HG03354 (cell line): ENCODE measurements around the gene TOR4A.
"Not testable (repeated sequence)": the region's sequence is repeated elsewhere in the genome, so short reads cannot be mapped to it uniquely, and the experiment has no call there.

Experiments used
- ATAC-seq: cut with Tn5 transposase; IDR thresholded peaks from one replicate; pipeline ENCODE4 v1.9.1; 2021; ENCODE audit warnings: mild to moderate bottlenecking; ENCODE audit not compliant: unreplicated experiment, poor library complexity, severe bottlenecking

TOR4A gene

DNA sequence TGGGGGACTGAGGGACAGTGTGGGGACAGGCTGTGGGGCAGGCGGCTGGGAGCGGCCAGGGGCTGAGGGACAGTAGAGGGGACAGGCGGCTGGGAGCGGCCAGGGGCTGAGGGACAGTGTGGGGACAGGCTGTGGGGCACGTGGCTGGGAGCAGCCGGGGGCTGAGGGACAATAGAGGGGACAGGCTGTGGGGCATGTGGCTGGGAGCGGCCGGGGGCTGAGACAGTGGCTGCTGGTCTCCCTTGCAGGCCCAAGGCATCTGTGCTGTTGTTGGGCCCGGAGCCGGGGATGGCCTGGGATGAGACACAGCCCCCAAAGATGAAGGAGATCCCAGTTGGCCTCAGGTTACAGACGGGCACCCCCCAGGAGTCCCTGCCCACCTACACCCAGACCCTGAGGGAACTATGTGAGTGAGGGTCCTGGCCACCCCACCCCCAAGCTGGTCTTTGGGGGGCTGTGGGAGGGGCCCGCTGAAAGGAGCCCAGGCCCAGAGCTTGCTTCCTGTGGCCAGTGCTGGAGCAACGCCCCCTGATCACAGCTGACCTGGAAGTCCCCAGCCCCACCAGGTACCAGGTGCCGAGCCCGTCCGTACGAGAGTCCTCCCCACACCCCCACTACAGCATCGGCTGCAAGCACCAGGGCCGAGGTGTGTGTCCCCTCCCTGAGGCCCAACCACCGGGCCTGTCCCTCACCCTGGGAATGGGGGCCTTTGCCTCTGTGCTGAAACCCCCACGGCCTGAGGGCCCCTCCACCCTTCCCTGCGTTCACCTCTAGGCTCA is 25.8 kb upstream of the TOR4A start:
- ATAC-seq, result no peak

DNA sequence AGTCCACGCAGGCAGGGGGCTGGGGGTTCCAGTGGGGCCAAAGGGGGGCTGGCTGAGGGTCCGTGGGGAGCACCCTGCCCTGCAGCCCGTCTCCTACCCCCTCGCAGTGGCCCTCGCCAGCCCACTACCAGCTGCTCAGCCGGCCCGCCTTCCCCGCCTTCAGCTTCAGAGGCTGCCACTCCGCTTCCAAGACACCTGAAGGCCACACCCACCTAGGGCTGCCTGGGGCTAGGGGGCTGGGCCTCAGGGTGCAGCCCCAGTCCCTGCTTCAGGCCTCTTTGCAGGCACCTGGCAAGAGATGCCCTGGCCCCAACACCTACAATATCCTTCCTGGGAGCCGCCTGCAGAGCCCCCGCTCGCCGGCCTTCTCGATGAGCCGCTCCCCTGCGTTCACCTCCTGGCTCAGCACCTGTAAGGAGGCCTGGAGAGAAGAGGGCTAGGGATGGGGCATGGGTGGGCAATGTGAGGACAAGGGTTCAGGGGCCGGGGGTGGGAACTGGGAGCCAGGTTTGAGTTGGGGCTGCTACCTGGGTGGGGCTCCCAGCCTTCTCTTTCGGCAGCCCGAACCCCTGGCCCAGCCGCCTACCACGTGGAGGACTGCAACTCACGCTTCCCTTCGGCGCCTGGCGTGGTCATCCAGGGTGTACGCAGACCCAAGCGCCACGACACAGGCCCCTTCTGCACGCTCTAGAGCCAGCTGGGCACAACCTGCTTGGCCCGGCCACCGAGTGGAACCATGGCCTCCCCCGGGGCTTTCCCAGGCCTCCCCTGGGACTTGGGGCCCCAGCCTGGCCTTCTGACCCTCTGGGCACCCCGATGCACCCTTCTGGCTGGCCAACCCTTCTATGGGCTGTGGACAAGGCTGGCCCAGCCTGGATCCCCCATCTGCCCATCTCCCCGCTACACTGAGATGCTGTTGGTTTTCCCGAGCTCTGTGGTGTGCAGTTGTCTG is 24.7 kb upstream of the TOR4A start:
- ATAC-seq, result no peak

DNA sequence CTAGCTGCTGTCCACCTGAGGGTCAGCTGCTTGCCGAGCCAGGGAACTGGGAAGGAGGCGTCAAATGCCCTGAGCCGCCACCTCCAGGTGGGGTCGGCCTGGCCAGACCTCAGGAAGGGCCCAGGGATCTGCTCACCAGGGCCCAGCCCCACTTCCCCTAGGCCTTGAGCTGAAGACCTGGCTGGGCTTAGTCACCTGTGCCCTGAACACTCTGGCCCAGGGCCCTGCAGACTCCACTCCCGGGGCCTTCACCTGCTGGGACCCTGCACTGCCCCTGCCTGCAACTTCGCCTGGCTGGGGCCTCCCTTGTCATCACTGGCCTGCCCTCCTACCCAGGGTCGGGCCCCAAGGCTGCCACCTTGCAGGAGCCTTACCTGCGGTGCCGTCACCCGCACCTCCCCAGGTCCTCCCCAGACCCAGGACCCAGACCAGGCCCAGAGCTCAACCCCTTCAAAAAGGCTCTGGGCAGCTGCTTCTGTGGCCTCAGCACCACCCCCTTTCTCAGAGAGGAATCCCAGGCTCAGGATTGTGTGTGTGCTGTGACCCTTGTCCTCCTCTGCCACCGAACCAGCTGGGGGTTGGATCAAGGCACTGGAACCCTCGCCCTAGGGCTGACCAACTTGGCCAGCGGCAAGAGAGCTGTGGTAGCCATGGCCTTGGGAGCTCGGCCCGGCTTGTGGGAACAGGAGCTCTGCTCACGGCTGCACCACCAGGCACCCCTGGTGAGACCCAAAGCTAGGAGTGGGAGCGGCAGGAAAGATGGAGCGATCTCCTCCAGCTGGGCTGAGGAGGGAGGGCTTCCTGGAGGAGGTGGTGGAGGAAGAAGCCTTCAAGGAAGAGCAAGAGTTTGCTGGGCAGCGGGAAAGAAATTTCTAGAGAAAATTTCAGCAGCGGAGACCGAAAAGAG is 23.6 kb upstream of the TOR4A start:
- no peak for ATAC-seq

DNA sequence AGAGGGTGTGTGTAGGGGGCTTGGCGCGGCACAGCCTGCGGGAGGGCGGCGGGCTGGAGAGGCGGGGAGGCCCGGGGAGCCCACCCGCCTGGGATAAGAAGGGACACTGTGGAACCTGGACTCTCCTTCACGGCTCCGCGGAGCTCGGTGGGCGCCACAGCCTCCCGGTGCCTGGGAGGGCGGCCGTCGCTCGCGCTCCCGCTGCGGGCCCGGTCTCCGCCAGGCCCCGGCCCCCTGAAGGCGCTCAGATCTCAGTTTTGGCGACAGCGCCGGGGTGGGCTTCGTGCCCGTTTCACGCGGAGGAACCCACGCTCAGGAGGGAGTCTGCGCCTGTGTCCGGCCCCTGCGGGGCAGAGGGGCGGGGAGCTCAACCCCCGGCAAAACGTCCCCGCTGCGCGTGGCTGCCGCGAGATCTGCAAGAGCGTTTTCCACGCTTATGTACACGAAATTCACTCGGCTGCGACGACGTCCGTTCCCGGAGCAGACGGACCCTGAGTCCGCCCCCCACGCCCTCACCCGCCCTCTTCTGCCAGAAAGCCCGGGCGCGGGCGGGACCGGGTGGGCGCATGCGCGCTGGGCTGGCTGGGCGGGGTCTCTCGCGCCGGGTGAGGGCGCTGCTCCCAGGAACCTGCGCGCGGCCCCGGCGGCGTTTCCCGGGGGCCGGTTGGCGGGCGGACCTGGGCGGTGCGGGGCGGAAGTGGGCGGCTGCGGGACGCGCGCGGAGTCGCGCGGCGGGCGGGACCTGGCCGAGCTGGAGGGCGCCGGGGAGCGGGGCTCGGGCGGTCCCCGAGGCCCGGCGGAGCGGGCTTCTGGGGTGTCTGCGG is 22.7 kb upstream of the TOR4A start, which contains the start of gene NELFB:
NELFB (plus strand) TSS at position 704 of the 824 bp plus-strand sequence.
- ATAC-seq, result peak; percentile 85

DNA sequence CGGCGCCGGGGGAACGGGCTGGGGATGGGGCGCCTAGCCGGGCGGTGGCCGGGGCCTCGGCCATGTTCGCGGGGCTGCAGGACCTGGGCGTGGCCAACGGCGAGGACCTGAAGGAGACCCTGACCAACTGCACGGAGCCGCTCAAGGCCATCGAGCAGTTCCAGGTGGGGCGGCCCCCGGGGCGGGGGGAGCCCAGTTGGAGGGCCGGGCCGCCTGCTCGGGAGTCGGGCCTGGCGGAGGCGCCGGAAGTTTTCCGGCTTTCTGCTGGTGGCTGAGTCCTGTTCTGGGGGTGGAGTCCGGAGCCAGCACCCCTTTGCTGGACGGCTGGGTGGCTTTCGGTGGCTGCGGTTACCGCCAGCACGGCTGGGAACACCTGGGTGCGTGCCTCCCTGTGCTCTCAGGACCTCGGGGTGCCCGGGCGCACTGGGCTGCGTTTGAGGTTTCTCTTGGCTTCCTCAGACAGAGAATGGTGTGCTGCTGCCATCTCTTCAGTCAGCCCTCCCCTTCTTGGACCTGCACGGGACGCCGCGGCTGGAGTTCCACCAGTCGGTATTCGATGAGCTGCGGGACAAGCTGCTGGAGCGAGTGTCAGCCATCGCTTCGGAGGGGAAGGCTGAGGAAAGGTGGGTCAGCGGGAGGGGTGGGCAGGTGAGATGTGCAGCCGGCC is 21.9 kb upstream of the TOR4A start:
- ATAC-seq, result peak; percentile 43

DNA sequence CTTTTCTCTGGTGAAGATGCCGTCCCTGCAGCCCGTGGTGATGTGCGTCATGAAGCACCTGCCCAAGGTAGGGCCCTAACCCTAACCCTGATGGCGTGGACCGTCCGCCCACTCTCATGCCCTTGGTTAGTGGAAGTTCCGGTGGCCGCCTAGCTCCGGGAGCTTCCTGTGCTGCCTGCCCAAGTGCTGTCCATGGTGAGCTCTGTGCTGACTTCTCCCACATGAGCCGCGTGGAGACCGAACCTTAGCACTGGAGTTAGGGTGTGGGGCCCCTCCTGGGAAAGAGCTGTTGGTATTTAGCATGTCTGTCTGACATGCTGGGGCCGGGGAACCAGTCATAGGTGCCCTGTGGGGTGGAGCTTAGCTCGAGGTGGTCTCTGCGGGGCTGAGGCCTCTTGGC is 21.2 kb upstream of the TOR4A start:
- no peak for ATAC-seq

DNA sequence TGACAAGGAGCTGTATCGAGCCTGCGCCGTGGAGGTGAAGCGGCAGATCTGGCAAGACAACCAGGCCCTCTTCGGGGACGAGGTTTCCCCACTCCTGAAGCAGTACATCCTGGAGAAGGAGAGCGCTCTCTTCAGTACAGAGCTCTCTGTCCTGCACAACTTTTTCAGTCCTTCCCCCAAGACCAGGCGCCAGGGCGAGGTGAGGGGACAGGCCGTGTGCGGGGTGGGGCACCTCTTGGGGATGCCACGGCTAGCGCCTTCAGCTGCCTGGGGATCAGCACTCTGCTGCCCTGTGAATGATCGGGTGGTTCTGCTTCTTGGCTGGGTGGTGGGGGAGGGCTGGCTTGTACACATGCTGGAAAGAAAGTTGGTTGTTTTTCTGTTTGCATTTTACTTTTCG is 20.7 kb upstream of the TOR4A start:
- no peak for ATAC-seq

DNA sequence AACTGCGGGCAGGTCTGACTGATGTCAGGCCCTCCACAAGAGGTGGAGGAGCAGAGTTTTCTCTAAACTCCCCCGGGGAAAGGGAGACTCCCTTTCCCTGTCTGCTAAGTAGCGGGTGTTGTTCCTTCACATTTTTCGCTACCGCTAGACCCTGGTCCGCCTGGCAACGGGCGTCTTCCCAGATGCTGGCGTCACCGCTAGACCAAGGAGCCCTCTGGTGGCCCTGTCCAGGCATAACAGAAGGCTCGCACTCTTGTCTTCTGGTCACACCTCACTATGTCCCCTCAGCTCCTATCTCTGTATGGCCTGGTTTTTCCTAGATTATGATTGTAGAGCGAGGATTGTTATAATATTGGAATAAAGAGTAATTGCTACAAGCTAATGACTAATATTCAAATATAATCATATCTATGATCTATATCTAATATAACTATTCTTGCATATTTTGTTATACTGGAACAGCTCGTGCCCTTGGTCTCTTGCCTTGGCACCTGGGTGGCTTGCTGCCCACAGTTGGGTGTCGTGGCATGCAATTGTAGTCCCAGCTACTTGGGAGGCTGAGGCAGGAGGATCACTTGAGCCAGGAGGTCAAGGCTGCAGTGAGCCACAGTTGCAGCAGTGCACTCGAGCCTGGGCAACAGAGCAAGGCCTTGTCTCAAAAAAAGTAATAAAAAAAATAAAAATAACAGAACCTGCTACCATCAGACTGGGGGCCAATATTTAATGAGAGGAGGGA is 15.2 kb upstream of the TOR4A start:
- not testable (repeated sequence) for ATAC-seq

DNA sequence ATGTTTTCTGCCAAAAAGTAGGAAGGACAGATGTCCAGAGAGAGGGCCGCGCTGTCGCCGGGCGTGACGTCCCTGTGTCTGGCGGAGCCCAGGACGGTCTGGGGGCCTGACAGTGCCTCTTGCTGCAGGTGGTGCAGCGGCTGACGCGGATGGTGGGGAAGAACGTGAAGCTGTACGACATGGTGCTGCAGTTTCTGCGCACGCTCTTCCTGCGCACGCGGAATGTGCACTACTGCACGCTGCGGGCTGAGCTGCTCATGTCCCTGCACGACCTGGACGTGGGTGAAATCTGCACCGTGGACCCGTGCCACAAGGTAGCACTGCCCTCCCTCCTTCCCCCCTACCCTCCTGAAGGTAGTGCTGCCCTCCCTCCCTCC is 14.6 kb upstream of the TOR4A start:
- no peak for ATAC-seq

DNA sequence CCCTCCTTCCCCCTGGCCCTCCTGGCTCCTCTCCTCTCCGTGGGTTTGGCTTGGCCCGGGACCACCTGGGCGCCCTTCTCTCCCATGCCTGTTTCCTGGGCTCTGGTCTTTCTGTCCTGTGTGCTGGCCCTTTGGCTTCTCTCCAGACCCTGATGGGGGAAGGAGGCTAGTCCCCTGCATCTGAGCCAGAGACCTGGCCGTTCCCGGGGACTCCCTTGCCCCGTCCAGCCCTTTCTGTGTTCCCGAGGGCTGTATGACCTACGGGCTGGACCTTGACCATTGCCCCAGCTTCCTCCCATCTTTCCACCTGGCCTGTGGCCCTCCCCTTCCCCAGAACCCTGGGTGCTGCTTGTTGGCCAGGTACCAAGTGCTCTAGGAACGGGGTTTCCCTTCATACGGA is 14.0 kb upstream of the TOR4A start:
- no peak for ATAC-seq

DNA sequence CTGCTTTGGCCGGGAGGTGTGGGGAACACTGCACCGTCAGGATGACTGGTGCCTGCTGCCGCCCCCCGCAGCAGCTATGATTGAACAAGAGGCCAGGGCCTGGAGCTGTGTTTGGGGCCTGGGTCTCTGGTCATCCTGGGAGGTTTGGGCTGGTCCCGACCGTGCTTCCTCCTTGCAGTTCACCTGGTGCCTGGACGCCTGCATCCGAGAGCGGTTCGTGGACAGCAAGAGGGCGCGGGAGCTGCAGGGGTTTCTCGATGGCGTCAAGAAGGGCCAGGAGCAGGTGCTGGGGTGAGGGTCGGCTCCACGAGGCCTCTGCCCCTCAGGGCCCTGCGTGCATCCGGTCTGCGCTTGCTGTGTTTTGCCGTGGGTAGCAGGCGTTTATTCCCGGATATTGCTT is 13.5 kb upstream of the TOR4A start:
- no peak for ATAC-seq

DNA sequence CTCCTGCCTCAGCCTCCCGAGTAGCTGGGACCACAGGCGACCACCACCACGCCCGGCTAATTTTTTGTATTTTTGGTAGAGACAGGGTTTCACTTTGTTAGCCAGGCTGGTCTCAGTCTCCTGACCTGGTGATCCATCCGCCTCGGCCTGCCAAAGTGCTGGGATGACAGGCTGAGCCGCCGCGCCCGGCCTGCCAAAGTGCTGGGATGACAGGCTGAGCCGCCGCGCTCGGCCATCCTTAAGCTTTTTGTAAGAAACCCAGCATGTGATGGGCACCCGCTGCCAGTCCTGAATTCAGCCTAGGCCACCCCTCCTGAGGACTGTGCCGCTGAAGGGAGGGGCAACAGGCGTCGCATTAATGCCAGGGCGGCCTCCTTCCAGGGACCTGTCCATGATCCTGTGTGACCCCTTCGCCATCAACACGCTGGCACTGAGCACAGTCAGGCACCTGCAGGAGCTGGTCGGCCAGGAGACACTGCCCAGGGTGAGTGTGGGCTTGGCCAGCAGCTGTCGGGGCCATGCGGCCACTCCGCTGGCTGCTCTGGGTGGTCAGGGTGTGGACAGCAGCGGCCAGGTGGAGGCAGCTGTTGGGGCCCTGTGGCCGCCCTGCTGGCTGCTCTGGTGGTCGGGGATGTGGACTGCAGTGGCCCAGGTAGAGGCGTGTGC is 11.9 kb upstream of the TOR4A start:
- no peak for ATAC-seq

DNA sequence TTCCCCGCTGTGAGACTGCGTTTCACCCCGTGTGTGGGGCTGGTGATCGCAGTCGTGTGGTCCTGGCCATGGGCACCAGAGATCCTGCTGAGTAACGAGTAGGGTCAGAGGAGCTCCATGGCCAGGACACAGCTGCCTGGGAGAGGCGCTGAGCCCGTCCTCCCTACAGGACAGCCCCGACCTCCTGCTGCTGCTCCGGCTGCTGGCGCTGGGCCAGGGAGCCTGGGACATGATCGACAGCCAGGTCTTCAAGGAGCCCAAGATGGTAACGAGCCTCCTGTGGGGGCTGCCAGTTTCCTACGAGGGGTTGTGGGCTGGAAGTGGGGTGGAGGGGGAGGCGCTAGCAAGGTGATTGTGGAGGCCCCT is 11.4 kb upstream of the TOR4A start:
- ATAC-seq, result no peak

DNA sequence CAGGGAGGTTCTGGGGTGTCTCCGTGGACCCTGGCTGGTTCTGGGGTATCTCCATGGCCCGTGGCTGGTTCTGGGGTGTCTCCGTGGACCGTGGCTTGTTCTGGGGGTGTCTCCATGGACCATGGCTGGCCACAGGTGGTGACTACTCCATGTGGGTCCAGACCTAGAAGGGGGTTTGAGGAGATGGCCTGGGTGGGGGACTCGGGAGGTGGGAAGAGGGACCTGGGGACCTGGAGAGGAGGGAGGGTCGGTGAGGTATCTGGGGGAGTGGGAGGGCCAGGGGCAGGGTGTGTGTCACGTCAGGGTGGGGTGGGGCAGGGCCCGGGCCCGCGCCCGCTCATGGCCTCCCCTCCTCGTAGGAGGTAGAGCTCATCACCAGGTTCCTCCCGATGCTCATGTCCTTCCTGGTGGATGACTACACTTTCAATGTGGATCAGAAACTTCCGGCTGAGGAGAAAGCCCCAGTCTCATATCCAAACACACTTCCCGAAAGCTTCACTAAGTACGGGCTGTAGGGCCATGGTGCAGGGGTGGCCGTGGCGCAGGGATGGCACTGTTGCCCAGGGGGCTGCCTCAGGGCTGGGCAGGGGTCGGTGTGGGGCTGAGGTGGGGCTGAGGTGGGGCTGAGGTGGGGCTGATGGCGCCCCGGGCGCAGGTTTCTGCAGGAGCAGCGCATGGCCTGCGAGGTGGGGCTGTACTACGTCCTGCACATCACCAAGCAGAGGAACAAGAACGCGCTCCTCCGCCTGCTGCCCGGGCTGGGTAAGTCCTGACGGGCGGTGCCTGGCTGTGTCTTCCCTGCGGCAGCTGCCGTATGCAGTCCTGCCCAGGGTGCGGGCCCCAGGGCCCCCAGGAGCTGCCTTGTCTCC is 10.7 kb upstream of the TOR4A start:
- no peak for ATAC-seq

DNA sequence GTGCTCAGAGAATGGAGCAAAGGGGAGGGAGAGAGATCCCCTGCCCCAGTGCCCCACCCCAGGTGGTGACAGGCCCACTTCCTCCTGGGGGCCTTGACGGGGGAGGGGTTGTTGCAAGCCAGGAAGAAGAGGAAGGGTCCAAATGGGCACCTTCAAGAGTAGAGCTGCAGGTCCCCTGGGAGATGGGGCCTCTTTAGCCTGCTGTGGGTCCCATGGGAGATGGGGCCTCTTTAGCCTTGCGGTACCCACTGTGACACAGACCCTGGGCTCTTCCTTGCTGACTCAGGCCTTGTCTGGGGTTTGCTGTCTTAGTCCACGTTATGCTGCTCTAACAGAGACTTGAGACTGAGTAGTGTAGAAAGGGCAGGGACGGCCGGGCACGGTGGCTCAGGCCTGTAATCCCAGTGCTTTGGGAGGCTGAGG is 9.6 kb upstream of the TOR4A start:
- ATAC-seq, result no peak

DNA sequence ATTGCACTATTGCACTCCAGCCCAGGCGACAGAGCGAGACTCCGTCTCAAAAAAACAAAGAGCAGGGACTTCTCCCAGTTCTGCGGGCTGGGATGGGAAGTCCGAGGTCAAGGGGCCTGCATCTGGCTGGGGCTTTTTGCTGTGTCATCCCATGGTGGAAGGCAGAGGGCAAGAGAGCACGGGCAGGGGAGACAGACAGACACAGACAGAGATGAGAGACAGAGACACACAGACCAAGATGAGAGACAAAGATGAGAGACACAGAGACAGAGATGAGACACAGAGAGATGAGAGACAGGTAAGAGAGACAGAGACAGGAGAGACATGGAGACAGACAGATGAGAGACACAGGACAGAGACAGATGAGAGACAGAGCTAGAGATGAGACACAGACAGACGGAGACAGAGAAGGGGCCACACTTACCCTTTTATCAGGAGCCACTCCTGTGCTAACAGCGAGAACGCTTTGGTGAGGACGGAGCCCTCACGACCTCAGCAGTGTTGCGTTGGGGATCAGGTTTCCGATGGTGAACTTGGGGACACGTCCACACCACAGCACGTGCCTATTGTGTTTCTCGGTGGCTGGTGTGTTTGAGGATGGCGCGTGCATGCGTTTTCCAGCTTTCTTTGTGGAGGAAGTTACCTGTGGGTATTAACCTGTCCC is 8.9 kb upstream of the TOR4A start:
- no peak for ATAC-seq
